Measurements from ENCODE around the gene GPC6.

DNA sequence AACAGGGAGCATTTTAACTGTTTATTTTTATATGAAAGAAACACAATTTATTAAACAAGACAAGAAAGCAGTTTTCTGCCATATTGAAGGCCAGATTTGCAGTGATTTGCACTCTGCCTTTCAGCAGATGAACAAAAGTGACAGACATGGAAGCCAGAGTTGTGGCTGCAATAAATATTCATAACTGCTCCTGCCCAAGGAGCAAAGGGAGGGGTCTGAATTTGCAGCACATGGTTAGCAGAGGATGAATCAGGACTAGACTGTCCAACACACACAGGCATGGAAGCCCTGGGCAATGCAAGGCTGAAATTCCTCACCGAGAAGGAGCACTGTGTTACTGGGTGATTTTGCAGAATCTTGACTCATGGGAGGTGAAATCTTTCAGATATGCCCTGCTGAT lies 834.7 kb downstream of the GPC6 start:
- TF ChIP-seq HDGF (IDR thresholded peaks at IDR 0.05; ENCODE audit: borderline replicate concordance), result no peak
- no peak for TF ChIP-seq SP1 (IDR thresholded peaks at IDR 0.05)
- TF ChIP-seq BHLHE40 (IDR thresholded peaks at IDR 0.05; ENCODE audit: borderline replicate concordance), result no peak
- no peak for TF ChIP-seq ELF4 (IDR thresholded peaks at IDR 0.05)
- TF ChIP-seq, protein P1, sequence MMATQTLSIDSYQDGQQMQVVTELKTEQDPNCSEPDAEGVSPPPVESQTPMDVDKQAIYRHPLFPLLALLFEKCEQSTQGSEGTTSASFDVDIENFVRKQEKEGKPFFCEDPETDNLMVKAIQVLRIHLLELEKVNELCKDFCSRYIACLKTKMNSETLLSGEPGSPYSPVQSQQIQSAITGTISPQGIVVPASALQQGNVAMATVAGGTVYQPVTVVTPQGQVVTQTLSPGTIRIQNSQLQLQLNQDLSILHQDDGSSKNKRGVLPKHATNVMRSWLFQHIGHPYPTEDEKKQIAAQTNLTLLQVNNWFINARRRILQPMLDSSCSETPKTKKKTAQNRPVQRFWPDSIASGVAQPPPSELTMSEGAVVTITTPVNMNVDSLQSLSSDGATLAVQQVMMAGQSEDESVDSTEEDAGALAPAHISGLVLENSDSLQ (IDR thresholded peaks at IDR 0.05), result no peak
- no peak for TF ChIP-seq FOXK2 (IDR thresholded peaks at IDR 0.05)
- TF ChIP-seq FOXM1 (IDR thresholded peaks at IDR 0.05; ENCODE audit: borderline replicate concordance), result no peak
- TF ChIP-seq FOXA1 (IDR thresholded peaks at IDR 0.05), result no peak
- TF ChIP-seq SUZ12 (IDR thresholded peaks at IDR 0.05), result no peak
- TF ChIP-seq TARDBP (IDR thresholded peaks at IDR 0.05), result no peak
- TF ChIP-seq CTBP1 (IDR thresholded peaks at IDR 0.05; ENCODE audit: borderline replicate concordance), result no peak
- TF ChIP-seq ZNF384 (IDR thresholded peaks at IDR 0.05), result no peak
- TF ChIP-seq LEF1 (IDR thresholded peaks at IDR 0.05; ENCODE audit: borderline replicate concordance), result no peak
